ENCODE results near the gene SLC17A8.
A peak's percentile ranks its signal among the peaks of the same experiment; 100 is the strongest.
"Not testable (repeated sequence)": the region's sequence is repeated elsewhere in the genome, so short reads cannot be mapped to it uniquely, and the experiment has no call there.

SLC17A8 gene

DNA sequence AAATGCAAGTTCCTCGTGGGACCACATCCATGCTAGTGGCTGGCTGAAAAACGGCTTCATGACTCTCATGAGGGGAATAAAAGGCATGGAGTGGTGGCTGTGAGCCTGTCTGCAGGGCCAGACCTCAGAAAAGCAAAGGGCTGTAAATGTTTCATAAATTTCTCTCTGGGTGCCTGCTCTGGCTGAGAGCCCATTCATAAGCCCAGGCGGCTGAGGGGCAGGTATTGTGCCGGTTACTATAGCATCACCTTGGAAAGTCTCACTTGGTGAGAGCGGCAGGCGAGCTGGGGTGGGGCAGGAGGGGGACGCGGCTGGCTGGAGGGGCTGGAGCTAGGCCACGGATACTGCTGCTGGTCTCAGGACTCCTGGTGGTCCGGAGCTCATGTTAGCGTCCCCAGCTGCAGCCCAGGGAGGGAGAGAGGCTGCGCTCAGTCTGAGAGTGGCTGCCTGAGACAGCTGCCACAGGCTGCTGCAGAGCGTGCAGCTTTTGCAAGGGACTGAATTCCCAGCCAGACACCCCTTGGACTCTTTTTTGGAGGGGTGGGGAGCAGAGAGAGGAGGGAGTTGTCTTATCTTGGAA, at the start of gene SLC17A8:
SLC17A8 (plus strand) TSS at position 431 of the 580 bp plus-strand sequence. CDS start 318 bp downstream, outside the sequence.
- no peaks in the 10 kb centered on the region for H3K9me3 ChIP-seq (ENCODE audit: control insufficient read depth, insufficient read depth, low read length)
- no peak within 1 kb of the TSS for H3K9ac ChIP-seq (ENCODE audit: low read depth, low read length)
- H3K27me3 ChIP-seq (ENCODE audit: control insufficient read depth, insufficient read depth, low read length), result no peaks in the 10 kb centered on the region
- H3K4me1 ChIP-seq (ENCODE audit: control insufficient read depth, insufficient read depth, low read length), result peaks cover 9% of the 10 kb centered on the region
- H3K36me3 ChIP-seq (ENCODE audit: control insufficient read depth, insufficient read depth, low read length), result no peaks in the 10 kb centered on the region
- H3K4me3 ChIP-seq (ENCODE audit: low read depth, low read length), result peak within 1 kb of the TSS; percentile 5

DNA sequence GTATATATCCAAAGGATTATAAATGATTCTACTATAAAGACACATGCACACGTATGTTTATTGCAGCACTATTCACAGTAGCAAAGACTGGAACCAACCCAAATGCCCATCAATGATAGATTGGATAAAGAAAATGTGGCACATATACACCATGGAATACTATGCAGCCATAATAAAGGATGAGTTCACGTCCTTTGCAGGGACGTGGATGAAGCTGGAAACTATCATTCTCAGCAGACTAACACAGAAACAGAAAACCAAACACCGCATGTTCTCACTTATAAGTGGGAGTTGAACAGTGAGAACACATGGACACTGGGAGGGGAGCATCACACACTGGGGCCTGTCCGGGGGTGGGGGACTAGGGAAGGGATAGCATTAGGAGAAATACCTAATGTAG, 48.7 kb upstream of the SLC17A8 start:
- H3K4me1 ChIP-seq (ENCODE audit: control insufficient read depth, insufficient read depth, low read length); H3K9me3 ChIP-seq (ENCODE audit: control insufficient read depth, insufficient read depth, low read length); H3K27me3 ChIP-seq (ENCODE audit: control insufficient read depth, insufficient read depth, low read length); H3K36me3 ChIP-seq (ENCODE audit: control insufficient read depth, insufficient read depth, low read length); H3K9ac ChIP-seq (ENCODE audit: low read depth, low read length); H3K4me3 ChIP-seq (ENCODE audit: low read depth, low read length): not testable (repeated sequence)

DNA sequence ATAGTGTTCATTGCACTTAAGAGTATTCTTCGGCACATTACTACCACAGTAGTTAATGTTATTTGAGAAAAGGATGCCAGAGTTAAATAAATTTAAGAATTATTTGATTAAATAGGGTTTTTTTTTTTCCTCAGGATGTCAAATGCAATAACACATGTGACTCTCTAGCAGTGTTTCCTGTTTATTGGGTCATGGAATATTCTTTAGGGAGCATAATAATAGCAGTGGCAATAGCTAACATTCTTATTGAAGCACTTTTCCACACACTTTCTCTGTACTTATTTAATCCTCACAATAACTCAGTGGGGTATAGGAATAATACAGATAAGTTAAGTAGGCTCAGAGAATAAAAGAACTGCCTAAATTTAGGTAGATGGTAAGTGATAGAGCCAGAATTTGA, 45.6 kb upstream of the SLC17A8 start:
- Histone ChIP-seq H3K9me3 (ENCODE audit: control insufficient read depth, insufficient read depth, low read length) (no peaks in the 10 kb centered on the region), H3K4me1 (ENCODE audit: control insufficient read depth, insufficient read depth, low read length) (no peaks in the 10 kb centered on the region), H3K9ac (ENCODE audit: low read depth, low read length) (no peak overlapping the region), H3K27me3 (ENCODE audit: control insufficient read depth, insufficient read depth, low read length) (no peaks in the 10 kb centered on the region), H3K36me3 (ENCODE audit: control insufficient read depth, insufficient read depth, low read length) (no peaks in the 10 kb centered on the region), H3K4me3 (ENCODE audit: low read depth, low read length) (no peak overlapping the region)

DNA sequence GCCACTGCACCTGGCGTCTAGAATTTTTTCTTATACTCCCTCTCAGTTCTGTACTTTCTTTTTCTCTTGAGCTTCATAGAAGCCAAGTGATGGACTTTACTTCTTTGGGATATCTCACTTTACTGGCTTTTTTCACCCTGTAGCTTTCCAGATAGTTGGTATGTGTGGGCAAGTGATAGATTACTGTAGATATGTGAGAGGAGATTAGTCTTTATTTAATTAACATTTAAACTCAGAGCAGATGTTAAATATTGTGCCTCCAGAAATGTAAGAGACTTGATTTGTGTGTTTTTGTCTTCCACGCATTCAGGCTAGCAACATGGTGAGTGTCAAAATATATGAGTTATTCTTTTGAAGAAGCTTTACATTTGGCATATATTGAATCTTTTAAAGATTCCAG, 39.5 kb upstream of the SLC17A8 start:
- H3K27me3 ChIP-seq (ENCODE audit: control insufficient read depth, insufficient read depth, low read length), result no peaks in the 10 kb centered on the region
- no peak overlapping the region for H3K9ac ChIP-seq (ENCODE audit: low read depth, low read length)
- H3K4me1 ChIP-seq (ENCODE audit: control insufficient read depth, insufficient read depth, low read length), result no peaks in the 10 kb centered on the region
- H3K4me3 ChIP-seq (ENCODE audit: low read depth, low read length), result no peak overlapping the region
- H3K9me3 ChIP-seq (ENCODE audit: control insufficient read depth, insufficient read depth, low read length), result no peaks in the 10 kb centered on the region
- peaks cover 2% of the 10 kb centered on the region for H3K36me3 ChIP-seq (ENCODE audit: control insufficient read depth, insufficient read depth, low read length)

DNA sequence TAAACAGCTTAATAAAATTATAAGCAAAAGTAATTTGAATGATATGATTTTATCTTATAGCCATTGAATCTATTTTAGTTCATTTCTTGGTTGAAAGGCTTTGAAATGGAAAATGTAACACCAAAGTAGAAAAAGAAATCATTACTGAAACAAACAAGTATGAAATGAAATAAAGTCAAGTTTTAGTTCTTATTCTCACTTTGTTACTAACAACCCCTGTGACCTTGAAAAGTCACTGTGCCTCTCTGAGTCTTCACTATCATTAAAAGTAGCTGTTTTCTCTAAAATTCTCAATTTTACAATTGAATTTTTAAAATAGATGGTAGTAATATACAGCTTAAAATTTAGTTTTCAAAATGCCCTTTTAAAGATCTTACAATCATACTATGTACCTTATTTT, 32.4 kb upstream of the SLC17A8 start:
- no peaks in the 10 kb centered on the region for H3K27me3 ChIP-seq (ENCODE audit: control insufficient read depth, insufficient read depth, low read length)
- H3K9ac ChIP-seq (ENCODE audit: low read depth, low read length), result no peak overlapping the region
- no peak overlapping the region for H3K4me3 ChIP-seq (ENCODE audit: low read depth, low read length)
- H3K36me3 ChIP-seq (ENCODE audit: control insufficient read depth, insufficient read depth, low read length), result peaks cover 2% of the 10 kb centered on the region
- no peaks in the 10 kb centered on the region for H3K9me3 ChIP-seq (ENCODE audit: control insufficient read depth, insufficient read depth, low read length)
- H3K4me1 ChIP-seq (ENCODE audit: control insufficient read depth, insufficient read depth, low read length), result peaks cover 4% of the 10 kb centered on the region

DNA sequence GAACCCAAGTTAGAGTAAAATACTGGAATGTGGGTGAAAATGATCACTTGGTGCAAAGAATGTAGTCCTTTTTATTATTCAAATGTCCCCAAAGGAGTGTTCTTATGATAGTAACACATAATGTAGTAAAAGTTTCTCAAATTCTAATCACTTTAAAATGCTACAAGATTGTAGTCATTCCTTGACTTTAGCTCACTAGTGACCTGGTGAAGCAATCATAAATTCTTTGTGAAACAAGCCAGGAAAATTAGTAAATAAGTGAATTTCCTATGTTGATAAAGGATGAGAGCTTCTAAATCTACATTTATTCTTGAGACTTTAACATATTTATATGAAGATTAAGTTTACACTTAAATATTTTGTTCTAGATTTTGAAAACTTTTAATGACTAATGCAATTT, 30.7 kb upstream of the SLC17A8 start:
- Histone ChIP-seq H3K27me3 (ENCODE audit: control insufficient read depth, insufficient read depth, low read length) (no peaks in the 10 kb centered on the region), H3K36me3 (ENCODE audit: control insufficient read depth, insufficient read depth, low read length) (peaks cover 2% of the 10 kb centered on the region), H3K4me3 (ENCODE audit: low read depth, low read length) (no peak overlapping the region), H3K4me1 (ENCODE audit: control insufficient read depth, insufficient read depth, low read length) (peaks cover 4% of the 10 kb centered on the region), H3K9me3 (ENCODE audit: control insufficient read depth, insufficient read depth, low read length) (no peaks in the 10 kb centered on the region), H3K9ac (ENCODE audit: low read depth, low read length) (no peak overlapping the region)

DNA sequence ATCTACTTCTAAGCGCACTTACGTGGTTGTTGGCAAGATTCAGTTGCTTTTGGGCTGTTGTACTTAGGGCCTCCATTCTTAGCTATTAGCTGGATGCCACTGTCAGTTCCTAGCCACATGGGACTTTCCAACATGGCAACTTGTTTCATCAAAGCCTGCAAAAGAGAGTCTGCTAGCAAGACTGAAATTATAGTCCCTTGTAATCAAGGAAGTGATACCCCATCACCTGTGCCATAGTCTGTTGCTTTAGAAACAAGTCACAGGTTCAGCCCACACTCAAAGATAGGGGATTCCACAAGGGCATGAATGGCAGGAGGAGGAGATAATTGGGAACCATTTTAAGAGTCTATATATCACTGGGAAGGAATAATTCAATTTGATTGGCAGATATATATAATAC, 27.1 kb upstream of the SLC17A8 start:
- H3K9ac ChIP-seq (ENCODE audit: low read depth, low read length), result no peak overlapping the region

DNA sequence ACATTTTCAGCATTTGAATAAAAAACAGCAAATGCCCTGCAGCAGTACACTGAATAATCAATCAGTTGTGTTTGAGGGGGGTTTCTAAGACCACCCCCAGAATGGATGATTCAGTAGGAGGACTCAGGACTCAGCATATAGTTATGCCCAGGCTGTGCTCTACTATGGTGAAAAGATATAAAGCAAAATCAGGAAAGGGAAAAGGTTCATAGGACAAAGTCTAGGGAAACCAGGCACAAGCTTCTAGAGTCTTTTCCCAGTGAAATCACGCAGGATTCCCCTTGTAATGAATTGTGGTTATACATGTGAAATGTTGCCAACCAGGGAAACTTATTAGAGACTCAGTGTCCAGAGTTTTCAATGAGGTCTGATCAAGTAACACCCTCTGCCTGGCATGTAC, 25.0 kb upstream of the SLC17A8 start:
- Histone ChIP-seq H3K36me3 (ENCODE audit: control insufficient read depth, insufficient read depth, low read length) (peaks cover 2% of the 10 kb centered on the region), H3K27me3 (ENCODE audit: control insufficient read depth, insufficient read depth, low read length) (no peaks in the 10 kb centered on the region), H3K9ac (ENCODE audit: low read depth, low read length) (no peak overlapping the region), H3K4me1 (ENCODE audit: control insufficient read depth, insufficient read depth, low read length) (no peaks in the 10 kb centered on the region), H3K4me3 (ENCODE audit: low read depth, low read length) (no peak overlapping the region), H3K9me3 (ENCODE audit: control insufficient read depth, insufficient read depth, low read length) (no peaks in the 10 kb centered on the region)

More for the DNA sequence above, 27.1 kb upstream of the SLC17A8 start:
- Histone ChIP-seq H3K4me3 (ENCODE audit: low read depth, low read length) (no peak overlapping the region), H3K9me3 (ENCODE audit: control insufficient read depth, insufficient read depth, low read length) (no peaks in the 10 kb centered on the region), H3K27me3 (ENCODE audit: control insufficient read depth, insufficient read depth, low read length) (no peaks in the 10 kb centered on the region), H3K36me3 (ENCODE audit: control insufficient read depth, insufficient read depth, low read length) (peaks cover 2% of the 10 kb centered on the region), H3K4me1 (ENCODE audit: control insufficient read depth, insufficient read depth, low read length) (peaks cover 4% of the 10 kb centered on the region)

DNA sequence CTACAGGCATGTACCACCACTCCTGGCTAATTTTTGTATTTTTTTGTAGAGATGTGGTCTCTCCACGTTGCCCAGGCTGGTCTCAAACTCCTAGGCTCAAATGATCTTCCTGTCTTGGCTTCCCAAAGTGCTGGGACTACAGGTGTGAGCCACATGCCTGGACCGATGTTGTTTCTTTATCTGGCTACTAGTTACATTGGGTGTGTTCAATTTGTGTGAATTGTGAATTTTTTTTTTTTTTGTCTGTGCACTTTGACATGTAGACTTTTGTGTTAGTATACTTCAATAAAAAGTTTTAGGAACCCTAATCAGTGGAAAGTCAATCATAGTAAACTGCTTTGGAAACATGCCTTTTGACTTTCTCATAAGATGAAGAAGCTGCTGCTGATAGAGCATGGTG, 24.0 kb upstream of the SLC17A8 start:
- Histone ChIP-seq H3K27me3 (ENCODE audit: control insufficient read depth, insufficient read depth, low read length) (no peaks in the 10 kb centered on the region), H3K9me3 (ENCODE audit: control insufficient read depth, insufficient read depth, low read length) (no peaks in the 10 kb centered on the region), H3K4me1 (ENCODE audit: control insufficient read depth, insufficient read depth, low read length) (no peaks in the 10 kb centered on the region), H3K36me3 (ENCODE audit: control insufficient read depth, insufficient read depth, low read length) (peaks cover 2% of the 10 kb centered on the region), H3K4me3 (ENCODE audit: low read depth, low read length) (no peak overlapping the region), H3K9ac (ENCODE audit: low read depth, low read length) (no peak overlapping the region)

DNA sequence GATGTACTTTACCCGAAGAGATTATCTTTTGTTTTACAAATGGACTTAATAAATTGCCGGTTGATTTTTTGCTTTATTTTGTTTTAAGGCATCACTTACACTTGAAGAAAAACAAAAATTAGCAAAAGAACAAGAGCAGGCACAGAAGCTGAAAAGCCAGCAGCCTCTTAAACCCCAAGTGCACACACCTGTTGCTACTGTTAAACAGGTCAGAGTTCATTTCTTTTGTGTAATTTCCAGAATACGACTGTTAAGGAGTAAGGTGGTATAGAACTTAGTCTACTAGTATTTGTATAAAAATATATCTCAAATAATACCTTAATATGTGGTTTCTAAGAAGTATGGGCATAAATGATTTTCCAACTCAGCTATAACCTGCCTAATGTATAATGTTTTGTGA, 19.6 kb upstream of the SLC17A8 start:
- Histone ChIP-seq H3K9me3 (ENCODE audit: control insufficient read depth, insufficient read depth, low read length) (no peaks in the 10 kb centered on the region), H3K4me1 (ENCODE audit: control insufficient read depth, insufficient read depth, low read length) (peaks cover 5% of the 10 kb centered on the region), H3K36me3 (ENCODE audit: control insufficient read depth, insufficient read depth, low read length) (no peaks in the 10 kb centered on the region), H3K9ac (ENCODE audit: low read depth, low read length) (no peak overlapping the region), H3K27me3 (ENCODE audit: control insufficient read depth, insufficient read depth, low read length) (no peaks in the 10 kb centered on the region), H3K4me3 (ENCODE audit: low read depth, low read length) (no peak overlapping the region)

DNA sequence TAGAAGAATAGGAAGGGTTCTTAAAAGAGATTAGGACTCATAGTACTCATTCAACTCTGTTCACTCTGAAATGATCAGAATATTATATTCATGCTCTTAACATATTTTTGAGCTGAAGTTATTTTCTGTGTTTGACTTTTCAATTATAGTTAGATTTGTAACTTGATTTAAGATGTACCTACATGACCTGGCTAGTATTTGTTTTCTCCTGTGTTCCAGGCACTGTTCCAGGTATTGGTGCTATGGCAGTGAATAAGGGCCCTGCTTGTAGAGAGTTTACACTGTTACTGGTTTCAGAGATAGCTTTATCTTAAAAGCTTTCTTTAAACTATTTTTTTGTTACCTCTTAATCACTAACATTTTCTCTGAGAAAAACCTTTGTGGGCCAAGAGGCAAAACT, 19.1 kb upstream of the SLC17A8 start:
- no peak overlapping the region for H3K9ac ChIP-seq (ENCODE audit: low read depth, low read length)
- no peak overlapping the region for H3K4me3 ChIP-seq (ENCODE audit: low read depth, low read length)
- H3K36me3 ChIP-seq (ENCODE audit: control insufficient read depth, insufficient read depth, low read length), result no peaks in the 10 kb centered on the region
- H3K4me1 ChIP-seq (ENCODE audit: control insufficient read depth, insufficient read depth, low read length), result peaks cover 5% of the 10 kb centered on the region
- no peaks in the 10 kb centered on the region for H3K27me3 ChIP-seq (ENCODE audit: control insufficient read depth, insufficient read depth, low read length)
- no peaks in the 10 kb centered on the region for H3K9me3 ChIP-seq (ENCODE audit: control insufficient read depth, insufficient read depth, low read length)

DNA sequence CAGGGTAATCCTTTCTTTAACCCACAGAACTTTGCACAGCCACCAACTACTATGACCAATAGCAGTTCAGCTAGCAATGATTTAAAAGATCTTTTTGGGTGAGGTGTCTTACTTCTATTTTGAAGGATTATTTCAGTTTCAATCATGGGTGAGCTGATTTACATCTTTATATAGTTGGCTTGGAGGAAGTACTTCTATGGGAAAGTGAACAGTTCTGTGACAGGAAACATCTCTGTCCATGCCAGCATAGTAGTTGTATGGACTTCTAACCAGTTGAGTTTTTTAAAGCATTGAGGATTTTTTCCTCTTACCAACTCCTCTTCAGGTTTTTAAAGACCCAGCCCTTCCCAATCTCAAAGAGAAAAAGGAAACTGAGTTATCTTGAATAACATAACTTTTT, 17.8 kb upstream of the SLC17A8 start:
- no peaks in the 10 kb centered on the region for H3K9me3 ChIP-seq (ENCODE audit: control insufficient read depth, insufficient read depth, low read length)

More for the DNA sequence above, 17.8 kb upstream of the SLC17A8 start:
- Histone ChIP-seq H3K4me1 (ENCODE audit: control insufficient read depth, insufficient read depth, low read length) (peaks cover 5% of the 10 kb centered on the region), H3K4me3 (ENCODE audit: low read depth, low read length) (no peak overlapping the region), H3K9ac (ENCODE audit: low read depth, low read length) (no peak overlapping the region), H3K36me3 (ENCODE audit: control insufficient read depth, insufficient read depth, low read length) (no peaks in the 10 kb centered on the region), H3K27me3 (ENCODE audit: control insufficient read depth, insufficient read depth, low read length) (no peaks in the 10 kb centered on the region)
